NCI-H774 (cell line): ENCODE measurements around the gene DLG1.
"Not testable (repeated sequence)": the region's sequence is repeated elsewhere in the genome, so short reads cannot be mapped to it uniquely, and the experiment has no call there.

Experiments used
- DNase-seq: peaks from one replicate; lab custom pipeline; 2025; lab: John Stamatoyannopoulos, UW

DLG1 gene

GRCh38 chr3:197093871-197094270, 204.5 kb downstream of the DLG1 start:
- DNase-seq, result no peak

GRCh38 chr3:197088370-197088769, 210.0 kb downstream of the DLG1 start:
- no peak for DNase-seq

- no peak for DNase-seq
These were observed 213.3 kb downstream of the DLG1 start for GRCh38 chr3:197085137-197085536.

- no peak for DNase-seq
These were observed 214.9 kb downstream of the DLG1 start for GRCh38 chr3:197083486-197083885.

- no peak for DNase-seq
These were observed 215.5 kb downstream of the DLG1 start for GRCh38 chr3:197082871-197083270.

DNA sequence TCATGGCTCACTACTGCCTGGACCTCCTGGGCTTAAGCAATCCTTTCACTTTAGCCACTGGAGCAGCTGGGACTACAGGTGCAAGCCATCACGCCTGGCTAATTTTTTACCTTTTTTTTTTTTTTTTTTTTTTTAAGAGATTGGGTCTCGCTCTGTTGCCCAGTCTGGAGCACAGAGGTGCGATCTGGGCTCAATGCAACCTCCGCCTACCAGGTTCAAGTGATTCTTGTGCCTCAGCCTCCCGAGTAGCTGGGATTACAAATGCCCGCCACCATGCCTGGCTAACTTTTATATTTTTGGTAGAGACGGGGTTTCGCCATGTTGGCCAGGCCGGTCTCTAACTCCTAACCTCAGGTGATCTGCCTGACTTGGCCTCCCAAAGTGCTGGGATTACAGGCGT, 218.1 kb downstream of the DLG1 start:
- no peak for DNase-seq

- DNase-seq, result peak; percentile 19
These were observed 222.0 kb downstream of the DLG1 start for GRCh38 chr3:197076415-197076814.

- DNase-seq, result no peak
These were observed 230.3 kb downstream of the DLG1 start for GRCh38 chr3:197068077-197068476.

GRCh38 chr3:197064771-197065170, 233.6 kb downstream of the DLG1 start:
- DNase-seq, result no peak

GRCh38 chr3:197062446-197062845, 236.0 kb downstream of the DLG1 start:
- DNase-seq, result no peak

GRCh38 chr3:197051637-197052036, 246.8 kb downstream of the DLG1 start:
- DNase-seq, result not testable (repeated sequence)

GRCh38 chr3:197050511-197050910, 247.9 kb downstream of the DLG1 start:
- DNase-seq, result no peak

DNA sequence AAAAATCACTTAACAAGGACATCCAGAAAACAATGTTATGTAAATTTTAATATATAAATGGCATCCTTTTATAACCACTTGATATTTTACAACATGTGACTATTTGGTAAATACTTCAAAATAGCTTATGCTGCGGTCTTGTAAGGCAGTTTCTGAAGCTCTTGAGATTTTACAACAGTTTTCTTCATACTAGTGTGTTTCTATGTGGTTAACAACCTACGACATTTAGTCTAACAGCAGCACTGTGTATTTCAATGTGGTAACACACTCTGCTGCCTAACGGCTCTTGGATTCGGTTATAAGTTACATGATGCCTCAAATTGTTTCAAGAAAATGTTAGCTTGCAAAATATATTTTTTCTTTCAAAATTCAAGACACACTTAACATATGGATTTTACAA, 255.9 kb downstream of the DLG1 start:
- no peak for DNase-seq

DNA sequence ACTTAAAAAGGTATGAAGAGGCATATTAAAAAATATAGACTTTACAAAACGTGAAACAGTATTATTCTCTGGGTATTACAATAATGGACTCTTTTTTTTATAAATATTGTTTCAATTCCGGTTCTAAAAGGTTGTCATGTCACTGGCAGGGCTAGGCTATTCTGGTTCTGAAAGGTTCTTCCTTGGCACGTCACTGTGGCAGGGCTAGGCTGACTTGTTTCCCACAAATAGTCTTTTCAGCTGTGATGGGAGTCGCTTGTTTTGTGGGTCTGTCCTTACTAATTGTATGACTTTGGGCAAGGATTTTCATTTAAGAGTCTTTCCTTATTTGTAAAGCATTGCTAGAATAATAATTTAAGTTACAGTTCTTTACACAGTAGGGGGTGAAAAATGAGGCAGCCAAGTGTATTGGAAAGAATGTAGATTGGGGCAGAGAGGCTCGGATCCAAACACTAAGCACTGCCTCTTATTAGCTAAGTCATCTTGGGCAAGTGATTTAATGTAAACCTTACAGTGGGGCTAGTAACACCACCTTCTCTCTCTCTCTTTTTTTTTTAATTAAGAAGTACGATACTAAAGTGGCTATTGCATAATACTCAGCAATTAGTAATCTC, 256.4 kb downstream of the DLG1 start:
- DNase-seq, result no peak

GRCh38 chr3:197040658-197041057, 257.8 kb downstream of the DLG1 start:
- DNase-seq, result no peak

DNA sequence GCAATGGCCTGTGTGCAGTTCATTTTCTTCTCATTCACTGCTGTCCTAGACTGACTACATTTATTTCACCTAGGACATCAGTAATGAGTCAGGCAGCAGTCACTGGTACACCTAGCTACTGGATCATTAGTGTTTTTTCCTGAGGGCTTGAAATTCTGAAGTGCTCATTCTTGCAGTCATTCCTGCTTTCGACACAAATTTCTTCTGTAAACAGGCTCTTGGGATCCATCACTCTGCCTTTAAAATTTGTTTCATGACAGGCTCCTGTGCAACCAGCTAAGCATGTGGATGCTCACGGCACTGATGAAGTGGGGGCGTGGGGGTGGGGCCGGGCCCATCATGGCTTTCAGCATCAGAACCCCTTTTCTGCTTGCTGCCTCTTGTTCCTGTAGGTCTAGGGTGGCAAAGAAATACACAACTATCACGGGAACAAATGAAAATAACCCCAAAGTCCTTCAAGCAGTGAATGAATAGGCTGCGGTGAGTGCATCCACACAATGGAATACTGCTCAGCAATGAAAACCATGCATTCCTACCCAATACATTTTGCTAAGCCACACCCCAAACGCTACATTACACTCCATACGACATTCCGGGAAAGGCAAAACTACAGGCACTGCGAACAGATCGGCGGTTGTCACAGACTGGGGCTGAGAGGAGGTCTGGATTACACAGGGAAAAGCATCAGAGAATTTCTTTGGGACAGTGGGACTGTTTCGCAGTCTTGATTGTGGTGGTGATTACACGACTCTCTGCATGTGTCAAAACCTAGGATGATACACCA, 259.5 kb downstream of the DLG1 start:
- DNase-seq, result no peak

- no peak for DNase-seq
These were observed 262.8 kb downstream of the DLG1 start for GRCh38 chr3:197035577-197035976.

DNA sequence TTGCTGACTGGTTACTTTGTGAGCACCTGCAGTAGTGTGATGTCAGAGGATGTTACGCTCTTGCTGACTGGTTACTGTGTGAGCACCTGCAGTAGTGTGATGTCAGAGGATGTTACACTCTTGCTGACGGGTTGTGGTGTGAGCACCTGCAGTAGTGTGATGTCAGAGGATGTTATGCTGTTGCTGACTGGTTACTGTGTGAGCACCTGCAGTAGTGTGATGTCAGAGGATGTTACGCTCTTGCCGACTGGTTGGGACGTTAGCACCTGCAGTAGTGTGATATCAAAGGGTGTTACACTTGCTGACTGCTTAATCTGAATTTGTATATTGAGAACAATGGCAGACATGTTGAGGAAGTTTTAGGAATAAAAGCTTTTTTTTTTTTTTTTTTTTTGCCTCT, 263.6 kb downstream of the DLG1 start:
- not testable (repeated sequence) for DNase-seq

DNA sequence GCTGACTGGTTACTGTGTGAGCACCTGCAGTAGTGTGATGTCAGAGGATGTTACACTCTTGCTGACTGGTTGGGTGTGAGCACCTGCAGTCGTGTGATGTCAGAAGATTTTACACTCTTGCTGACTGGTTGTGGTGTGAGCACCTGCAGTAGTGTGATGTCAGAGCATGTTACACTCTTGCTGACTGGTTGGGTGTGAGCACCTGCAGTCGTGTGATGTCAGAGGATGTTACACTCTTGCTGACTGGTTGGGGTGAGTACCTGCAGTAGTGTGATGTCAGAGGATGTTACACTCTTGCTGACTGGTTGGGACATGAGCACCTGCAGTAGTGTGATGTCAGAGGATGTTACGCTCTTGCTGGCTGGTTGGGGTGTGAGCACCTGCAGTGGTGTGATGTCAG, 264.6 kb downstream of the DLG1 start:
- not testable (repeated sequence) for DNase-seq

- no peak for DNase-seq
These were observed 266.8 kb downstream of the DLG1 start for GRCh38 chr3:197031315-197032285.

DNA sequence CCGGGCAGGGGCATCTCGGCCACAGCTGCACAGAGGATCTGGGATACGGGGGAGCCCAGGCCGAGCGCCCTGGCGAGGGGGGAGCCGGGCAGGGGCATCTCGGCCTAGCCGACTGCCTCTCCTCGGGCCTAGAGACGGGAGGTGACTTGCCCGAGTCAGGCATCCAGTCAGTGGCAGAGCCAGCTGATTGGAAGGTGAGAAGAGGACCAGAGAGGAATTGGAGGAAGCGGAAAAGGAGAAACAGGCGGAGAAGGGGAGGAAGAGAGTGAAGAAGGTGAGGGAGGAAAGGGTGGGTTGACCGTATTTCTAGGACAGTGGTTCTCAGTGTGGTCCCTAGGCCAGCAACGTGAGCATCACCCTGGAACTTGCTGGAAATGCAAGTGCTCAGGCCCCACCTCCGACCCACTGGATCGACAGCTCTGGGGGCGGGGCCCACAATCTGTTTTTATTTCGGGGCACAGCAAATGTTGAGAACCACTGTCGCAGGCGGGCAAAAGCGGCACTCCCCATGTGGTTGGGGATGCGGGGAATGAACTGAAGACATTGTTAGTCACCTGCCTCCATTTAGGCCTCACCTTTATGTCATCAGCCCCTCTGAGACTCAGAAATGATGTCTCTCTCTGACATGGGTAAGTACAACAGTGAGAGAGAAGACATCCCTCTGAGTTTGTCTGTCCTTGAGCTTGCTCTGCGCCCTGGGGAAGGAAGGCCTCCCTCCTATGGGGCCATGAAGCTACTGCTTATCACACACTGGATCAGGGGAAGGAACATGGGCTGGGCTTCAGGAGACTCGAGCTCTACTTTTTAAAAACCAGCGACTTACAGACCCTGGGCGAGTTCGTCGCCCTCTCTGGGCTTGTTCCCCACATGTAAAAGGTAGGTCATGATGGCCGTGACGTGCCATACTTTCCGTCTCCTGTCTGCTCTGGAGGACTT, 267.8 kb downstream of the DLG1 start:
- no peak for DNase-seq
